ENCODE data around the gene VPS36. TPM values are rescaled to one million over a fixed set of nuclear protein-coding genes. Genes with fewer than 3 reads are reported as not detected.
A peak's percentile ranks its signal among the peaks of the same experiment; 100 is the strongest.

VPS36 gene
- total RNA-seq, 1 experiment from 2014 or later = 19.2 TPM

DNA sequence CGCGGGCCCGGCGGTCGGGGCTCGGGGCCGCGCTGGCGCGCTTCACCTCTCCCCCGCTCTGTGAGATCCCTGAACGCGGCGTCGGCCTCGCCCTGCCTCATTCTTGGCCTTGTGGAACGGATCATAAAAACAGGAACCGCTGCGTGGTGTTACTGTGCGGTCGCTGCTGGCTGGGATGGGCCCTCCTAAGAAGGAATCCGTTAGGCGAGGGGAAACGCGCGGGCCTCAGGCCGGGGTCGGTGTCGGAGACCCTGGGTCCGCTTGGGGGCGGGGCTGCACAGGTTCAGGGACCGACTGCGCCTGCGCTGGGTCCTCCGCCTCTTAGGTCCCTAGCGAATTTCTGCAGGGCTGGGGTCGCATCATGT lies 5.2 kb upstream of the VPS36 start (continued):
- TF ChIP-seq, protein P1, sequence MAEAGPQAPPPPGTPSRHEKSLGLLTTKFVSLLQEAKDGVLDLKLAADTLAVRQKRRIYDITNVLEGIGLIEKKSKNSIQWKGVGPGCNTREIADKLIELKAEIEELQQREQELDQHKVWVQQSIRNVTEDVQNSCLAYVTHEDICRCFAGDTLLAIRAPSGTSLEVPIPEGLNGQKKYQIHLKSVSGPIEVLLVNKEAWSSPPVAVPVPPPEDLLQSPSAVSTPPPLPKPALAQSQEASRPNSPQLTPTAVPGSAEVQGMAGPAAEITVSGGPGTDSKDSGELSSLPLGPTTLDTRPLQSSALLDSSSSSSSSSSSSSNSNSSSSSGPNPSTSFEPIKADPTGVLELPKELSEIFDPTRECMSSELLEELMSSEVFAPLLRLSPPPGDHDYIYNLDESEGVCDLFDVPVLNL (CRISPR knock-in tag; IDR thresholded peaks at IDR 0.05; ENCODE audit: borderline replicate concordance, low read depth) = no peak
- no peak for TF ChIP-seq ZNF232 (CRISPR knock-in tag; IDR thresholded peaks at IDR 0.05)
- TF ChIP-seq, protein P2, sequence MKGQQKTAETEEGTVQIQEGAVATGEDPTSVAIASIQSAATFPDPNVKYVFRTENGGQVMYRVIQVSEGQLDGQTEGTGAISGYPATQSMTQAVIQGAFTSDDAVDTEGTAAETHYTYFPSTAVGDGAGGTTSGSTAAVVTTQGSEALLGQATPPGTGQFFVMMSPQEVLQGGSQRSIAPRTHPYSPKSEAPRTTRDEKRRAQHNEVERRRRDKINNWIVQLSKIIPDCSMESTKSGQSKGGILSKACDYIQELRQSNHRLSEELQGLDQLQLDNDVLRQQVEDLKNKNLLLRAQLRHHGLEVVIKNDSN (CRISPR knock-in tag; IDR thresholded peaks at IDR 0.05) = 0 out of 2 replicates have a peak, but pooled peaks have one; percentile 0
- TF ChIP-seq ZNF416 (CRISPR knock-in tag; IDR thresholded peaks at IDR 0.05) = no peak
- no peak for TF ChIP-seq NR3C1 (CRISPR knock-in tag; conservative IDR thresholded peaks at IDR 0.05; ENCODE audit: low read depth)
- TF ChIP-seq, protein P3, sequence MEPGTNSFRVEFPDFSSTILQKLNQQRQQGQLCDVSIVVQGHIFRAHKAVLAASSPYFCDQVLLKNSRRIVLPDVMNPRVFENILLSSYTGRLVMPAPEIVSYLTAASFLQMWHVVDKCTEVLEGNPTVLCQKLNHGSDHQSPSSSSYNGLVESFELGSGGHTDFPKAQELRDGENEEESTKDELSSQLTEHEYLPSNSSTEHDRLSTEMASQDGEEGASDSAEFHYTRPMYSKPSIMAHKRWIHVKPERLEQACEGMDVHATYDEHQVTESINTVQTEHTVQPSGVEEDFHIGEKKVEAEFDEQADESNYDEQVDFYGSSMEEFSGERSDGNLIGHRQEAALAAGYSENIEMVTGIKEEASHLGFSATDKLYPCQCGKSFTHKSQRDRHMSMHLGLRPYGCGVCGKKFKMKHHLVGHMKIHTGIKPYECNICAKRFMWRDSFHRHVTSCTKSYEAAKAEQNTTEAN (CRISPR knock-in tag; IDR thresholded peaks at IDR 0.05) = no peak
- no peak for TF ChIP-seq MXD4 (CRISPR knock-in tag; IDR thresholded peaks at IDR 0.05; ENCODE audit: borderline replicate concordance)
- TF ChIP-seq CREB1 (CRISPR knock-in tag; IDR thresholded peaks at IDR 0.05) = no peak
- TF ChIP-seq, protein P4, sequence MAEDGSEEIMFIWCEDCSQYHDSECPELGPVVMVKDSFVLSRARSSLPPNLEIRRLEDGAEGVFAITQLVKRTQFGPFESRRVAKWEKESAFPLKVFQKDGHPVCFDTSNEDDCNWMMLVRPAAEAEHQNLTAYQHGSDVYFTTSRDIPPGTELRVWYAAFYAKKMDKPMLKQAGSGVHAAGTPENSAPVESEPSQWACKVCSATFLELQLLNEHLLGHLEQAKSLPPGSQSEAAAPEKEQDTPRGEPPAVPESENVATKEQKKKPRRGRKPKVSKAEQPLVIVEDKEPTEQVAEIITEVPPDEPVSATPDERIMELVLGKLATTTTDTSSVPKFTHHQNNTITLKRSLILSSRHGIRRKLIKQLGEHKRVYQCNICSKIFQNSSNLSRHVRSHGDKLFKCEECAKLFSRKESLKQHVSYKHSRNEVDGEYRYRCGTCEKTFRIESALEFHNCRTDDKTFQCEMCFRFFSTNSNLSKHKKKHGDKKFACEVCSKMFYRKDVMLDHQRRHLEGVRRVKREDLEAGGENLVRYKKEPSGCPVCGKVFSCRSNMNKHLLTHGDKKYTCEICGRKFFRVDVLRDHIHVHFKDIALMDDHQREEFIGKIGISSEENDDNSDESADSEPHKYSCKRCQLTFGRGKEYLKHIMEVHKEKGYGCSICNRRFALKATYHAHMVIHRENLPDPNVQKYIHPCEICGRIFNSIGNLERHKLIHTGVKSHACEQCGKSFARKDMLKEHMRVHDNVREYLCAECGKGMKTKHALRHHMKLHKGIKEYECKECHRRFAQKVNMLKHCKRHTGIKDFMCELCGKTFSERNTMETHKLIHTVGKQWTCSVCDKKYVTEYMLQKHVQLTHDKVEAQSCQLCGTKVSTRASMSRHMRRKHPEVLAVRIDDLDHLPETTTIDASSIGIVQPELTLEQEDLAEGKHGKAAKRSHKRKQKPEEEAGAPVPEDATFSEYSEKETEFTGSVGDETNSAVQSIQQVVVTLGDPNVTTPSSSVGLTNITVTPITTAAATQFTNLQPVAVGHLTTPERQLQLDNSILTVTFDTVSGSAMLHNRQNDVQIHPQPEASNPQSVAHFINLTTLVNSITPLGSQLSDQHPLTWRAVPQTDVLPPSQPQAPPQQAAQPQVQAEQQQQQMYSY (CRISPR knock-in tag; IDR thresholded peaks at IDR 0.05) = no peak
- TF ChIP-seq, protein P5, sequence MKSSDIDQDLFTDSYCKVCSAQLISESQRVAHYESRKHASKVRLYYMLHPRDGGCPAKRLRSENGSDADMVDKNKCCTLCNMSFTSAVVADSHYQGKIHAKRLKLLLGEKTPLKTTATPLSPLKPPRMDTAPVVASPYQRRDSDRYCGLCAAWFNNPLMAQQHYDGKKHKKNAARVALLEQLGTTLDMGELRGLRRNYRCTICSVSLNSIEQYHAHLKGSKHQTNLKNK (CRISPR knock-in tag; IDR thresholded peaks at IDR 0.05) = no peak
- TF ChIP-seq, protein P6, sequence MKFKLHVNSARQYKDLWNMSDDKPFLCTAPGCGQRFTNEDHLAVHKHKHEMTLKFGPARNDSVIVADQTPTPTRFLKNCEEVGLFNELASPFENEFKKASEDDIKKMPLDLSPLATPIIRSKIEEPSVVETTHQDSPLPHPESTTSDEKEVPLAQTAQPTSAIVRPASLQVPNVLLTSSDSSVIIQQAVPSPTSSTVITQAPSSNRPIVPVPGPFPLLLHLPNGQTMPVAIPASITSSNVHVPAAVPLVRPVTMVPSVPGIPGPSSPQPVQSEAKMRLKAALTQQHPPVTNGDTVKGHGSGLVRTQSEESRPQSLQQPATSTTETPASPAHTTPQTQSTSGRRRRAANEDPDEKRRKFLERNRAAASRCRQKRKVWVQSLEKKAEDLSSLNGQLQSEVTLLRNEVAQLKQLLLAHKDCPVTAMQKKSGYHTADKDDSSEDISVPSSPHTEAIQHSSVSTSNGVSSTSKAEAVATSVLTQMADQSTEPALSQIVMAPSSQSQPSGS (CRISPR knock-in tag; IDR thresholded peaks at IDR 0.05; ENCODE audit: borderline replicate concordance, low read depth) = no peak
- TF ChIP-seq, protein P7, sequence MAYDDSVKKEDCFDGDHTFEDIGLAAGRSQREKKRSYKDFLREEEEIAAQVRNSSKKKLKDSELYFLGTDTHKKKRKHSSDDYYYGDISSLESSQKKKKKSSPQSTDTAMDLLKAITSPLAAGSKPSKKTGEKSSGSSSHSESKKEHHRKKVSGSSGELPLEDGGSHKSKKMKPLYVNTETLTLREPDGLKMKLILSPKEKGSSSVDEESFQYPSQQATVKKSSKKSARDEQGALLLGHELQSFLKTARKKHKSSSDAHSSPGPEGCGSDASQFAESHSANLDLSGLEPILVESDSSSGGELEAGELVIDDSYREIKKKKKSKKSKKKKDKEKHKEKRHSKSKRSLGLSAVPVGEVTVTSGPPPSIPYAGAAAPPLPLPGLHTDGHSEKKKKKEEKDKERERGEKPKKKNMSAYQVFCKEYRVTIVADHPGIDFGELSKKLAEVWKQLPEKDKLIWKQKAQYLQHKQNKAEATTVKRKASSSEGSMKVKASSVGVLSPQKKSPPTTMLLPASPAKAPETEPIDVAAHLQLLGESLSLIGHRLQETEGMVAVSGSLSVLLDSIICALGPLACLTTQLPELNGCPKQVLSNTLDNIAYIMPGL (CRISPR knock-in tag; IDR thresholded peaks at IDR 0.05) = peak; percentile 68; the same call in 1 of the 2 replicates
- TF ChIP-seq, protein P8, sequence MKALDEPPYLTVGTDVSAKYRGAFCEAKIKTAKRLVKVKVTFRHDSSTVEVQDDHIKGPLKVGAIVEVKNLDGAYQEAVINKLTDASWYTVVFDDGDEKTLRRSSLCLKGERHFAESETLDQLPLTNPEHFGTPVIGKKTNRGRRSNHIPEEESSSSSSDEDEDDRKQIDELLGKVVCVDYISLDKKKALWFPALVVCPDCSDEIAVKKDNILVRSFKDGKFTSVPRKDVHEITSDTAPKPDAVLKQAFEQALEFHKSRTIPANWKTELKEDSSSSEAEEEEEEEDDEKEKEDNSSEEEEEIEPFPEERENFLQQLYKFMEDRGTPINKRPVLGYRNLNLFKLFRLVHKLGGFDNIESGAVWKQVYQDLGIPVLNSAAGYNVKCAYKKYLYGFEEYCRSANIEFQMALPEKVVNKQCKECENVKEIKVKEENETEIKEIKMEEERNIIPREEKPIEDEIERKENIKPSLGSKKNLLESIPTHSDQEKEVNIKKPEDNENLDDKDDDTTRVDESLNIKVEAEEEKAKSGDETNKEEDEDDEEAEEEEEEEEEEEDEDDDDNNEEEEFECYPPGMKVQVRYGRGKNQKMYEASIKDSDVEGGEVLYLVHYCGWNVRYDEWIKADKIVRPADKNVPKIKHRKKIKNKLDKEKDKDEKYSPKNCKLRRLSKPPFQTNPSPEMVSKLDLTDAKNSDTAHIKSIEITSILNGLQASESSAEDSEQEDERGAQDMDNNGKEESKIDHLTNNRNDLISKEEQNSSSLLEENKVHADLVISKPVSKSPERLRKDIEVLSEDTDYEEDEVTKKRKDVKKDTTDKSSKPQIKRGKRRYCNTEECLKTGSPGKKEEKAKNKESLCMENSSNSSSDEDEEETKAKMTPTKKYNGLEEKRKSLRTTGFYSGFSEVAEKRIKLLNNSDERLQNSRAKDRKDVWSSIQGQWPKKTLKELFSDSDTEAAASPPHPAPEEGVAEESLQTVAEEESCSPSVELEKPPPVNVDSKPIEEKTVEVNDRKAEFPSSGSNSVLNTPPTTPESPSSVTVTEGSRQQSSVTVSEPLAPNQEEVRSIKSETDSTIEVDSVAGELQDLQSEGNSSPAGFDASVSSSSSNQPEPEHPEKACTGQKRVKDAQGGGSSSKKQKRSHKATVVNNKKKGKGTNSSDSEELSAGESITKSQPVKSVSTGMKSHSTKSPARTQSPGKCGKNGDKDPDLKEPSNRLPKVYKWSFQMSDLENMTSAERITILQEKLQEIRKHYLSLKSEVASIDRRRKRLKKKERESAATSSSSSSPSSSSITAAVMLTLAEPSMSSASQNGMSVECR (CRISPR knock-in tag; IDR thresholded peaks at IDR 0.05; ENCODE audit: borderline replicate concordance) = no peak; the same call in 1 of the 2 replicates
- TF ChIP-seq JUN (CRISPR knock-in tag; IDR thresholded peaks at IDR 0.05) = no peak
- TF ChIP-seq, protein P9, sequence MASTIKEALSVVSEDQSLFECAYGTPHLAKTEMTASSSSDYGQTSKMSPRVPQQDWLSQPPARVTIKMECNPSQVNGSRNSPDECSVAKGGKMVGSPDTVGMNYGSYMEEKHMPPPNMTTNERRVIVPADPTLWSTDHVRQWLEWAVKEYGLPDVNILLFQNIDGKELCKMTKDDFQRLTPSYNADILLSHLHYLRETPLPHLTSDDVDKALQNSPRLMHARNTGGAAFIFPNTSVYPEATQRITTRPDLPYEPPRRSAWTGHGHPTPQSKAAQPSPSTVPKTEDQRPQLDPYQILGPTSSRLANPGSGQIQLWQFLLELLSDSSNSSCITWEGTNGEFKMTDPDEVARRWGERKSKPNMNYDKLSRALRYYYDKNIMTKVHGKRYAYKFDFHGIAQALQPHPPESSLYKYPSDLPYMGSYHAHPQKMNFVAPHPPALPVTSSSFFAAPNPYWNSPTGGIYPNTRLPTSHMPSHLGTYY (CRISPR knock-in tag; IDR thresholded peaks at IDR 0.05) = no peak
- TF ChIP-seq NR1H2 (CRISPR knock-in tag; IDR thresholded peaks at IDR 0.05) = no peak
- TF ChIP-seq, protein P10, sequence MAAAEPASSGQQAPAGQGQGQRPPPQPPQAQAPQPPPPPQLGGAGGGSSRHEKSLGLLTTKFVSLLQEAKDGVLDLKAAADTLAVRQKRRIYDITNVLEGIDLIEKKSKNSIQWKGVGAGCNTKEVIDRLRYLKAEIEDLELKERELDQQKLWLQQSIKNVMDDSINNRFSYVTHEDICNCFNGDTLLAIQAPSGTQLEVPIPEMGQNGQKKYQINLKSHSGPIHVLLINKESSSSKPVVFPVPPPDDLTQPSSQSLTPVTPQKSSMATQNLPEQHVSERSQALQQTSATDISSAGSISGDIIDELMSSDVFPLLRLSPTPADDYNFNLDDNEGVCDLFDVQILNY (CRISPR knock-in tag; IDR thresholded peaks at IDR 0.05) = no peak
- TF ChIP-seq, protein P11, sequence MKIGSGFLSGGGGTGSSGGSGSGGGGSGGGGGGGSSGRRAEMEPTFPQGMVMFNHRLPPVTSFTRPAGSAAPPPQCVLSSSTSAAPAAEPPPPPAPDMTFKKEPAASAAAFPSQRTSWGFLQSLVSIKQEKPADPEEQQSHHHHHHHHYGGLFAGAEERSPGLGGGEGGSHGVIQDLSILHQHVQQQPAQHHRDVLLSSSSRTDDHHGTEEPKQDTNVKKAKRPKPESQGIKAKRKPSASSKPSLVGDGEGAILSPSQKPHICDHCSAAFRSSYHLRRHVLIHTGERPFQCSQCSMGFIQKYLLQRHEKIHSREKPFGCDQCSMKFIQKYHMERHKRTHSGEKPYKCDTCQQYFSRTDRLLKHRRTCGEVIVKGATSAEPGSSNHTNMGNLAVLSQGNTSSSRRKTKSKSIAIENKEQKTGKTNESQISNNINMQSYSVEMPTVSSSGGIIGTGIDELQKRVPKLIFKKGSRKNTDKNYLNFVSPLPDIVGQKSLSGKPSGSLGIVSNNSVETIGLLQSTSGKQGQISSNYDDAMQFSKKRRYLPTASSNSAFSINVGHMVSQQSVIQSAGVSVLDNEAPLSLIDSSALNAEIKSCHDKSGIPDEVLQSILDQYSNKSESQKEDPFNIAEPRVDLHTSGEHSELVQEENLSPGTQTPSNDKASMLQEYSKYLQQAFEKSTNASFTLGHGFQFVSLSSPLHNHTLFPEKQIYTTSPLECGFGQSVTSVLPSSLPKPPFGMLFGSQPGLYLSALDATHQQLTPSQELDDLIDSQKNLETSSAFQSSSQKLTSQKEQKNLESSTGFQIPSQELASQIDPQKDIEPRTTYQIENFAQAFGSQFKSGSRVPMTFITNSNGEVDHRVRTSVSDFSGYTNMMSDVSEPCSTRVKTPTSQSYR (CRISPR knock-in tag; IDR thresholded peaks at IDR 0.05) = no peak

Data from WTC11 (cell line).